HG02571 (cell line): ENCODE measurements around the gene MZT2B.
"Not testable (repeated sequence)": the region's sequence is repeated elsewhere in the genome, so short reads cannot be mapped to it uniquely, and the experiment has no call there.

ENCODE experiments used
- ATAC-seq: cut with Tn5 transposase; IDR thresholded peaks from one replicate; pipeline ENCODE4 v1.9.1; 2021; ENCODE audit warnings: mild to moderate bottlenecking, moderate library complexity; ENCODE audit not compliant: unreplicated experiment

Gene MZT2B

DNA sequence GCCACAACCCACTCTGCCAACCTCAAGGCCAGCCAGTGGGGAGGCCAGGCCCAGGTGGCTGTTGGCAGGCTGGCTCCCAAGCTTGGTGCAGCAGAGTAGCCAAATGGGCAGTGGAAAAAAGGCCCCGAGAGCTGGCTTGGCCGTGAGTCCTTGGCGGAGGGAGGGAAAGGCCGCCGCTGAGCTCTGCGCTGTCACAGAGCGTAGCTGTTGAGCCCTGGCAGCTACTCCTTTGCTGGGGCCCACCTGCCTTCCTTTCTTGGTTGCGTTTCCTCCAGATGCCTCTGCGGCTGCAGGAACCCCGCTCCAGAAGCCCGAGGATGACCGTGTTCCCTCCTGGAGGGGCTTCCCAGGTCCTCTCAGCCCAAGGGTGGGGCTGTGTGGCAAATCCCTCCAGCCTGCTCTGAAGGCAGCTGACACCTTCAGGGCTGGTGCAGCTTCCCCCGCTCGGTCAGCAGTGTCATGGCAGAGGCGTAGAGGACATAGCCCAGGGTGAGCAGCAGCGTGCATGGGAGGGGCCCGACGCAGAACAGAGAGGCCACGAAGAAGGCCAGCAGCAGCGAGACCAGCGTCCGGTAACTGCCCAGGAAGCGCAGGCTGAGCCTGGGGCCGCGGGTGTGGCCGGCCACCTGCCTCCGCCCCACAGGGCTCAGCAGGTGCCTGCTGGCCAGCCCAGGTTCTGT, 29.8 kb upstream of the MZT2B start:
- not testable (repeated sequence) for ATAC-seq

GRCh38 chr2:130152816-130153595, 29.1 kb upstream of the MZT2B start:
- no peak for ATAC-seq

GRCh38 chr2:130153721-130154422, 28.2 kb upstream of the MZT2B start:
- ATAC-seq = not testable (repeated sequence)

GRCh38 chr2:130154423-130154770, 27.7 kb upstream of the MZT2B start:
- ATAC-seq = not testable (repeated sequence)

- ATAC-seq = no peak
Observed at GRCh38 chr2:130154773-130155765, 27.0 kb upstream of the MZT2B start.

- ATAC-seq = not testable (repeated sequence)
Observed at GRCh38 chr2:130155956-130156623, 26.0 kb upstream of the MZT2B start.

GRCh38 chr2:130156624-130157004, 25.4 kb upstream of the MZT2B start:
- no peak for ATAC-seq

DNA sequence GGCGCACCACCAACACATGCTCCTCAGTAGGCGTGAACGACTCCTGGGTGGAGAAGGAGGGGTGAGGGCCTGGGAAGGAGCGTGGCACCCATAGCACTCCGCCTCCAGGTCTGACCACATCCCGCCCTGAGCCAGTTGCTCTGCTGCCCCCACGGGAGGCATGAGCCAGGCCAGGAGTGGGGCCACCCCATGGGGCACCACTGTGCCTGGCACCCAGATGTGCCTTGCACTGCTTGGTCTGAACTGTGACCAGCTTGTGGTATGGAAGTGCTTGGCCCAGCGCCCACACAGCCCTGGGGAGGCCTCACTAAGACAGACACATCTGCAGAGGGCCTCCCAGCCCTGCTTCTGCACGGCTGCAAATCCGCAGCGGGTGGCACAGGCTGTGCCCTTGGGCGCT, 24.7 kb upstream of the MZT2B start:
- peak; percentile 41 for ATAC-seq

DNA sequence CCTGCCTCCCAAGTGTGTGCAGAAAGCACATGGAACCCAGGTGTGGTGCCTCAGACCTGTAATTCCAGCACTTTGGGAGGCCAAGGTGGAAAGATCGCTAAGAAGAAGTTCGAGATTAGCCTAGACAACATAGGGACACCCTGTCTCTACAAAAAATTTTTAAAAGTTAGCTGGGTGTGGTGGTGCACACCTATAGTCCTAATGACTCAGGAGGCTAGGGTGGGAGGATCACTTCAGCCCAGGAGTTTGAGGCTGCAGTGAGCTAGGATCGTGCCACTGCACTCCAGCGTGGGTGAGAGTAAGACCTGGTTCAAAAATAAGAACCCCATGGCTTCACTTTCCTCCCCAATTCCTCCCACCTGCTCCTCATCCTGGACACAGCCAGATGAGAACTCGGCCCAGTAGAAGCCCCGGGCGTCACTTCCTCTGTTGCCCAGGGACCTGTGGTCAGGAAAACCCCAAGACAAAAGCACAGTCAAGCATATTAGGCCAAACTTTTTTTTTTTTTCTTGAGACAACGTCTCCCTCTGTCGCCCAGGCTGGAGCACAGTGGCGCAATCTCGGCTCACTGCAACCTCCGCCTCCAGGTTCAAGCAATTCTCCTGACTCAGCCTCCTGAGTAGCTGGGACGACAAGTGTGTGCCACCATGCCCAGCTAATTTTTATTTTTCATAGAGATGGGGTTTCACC, 24.1 kb upstream of the MZT2B start:
- ATAC-seq = peak; percentile 83

DNA sequence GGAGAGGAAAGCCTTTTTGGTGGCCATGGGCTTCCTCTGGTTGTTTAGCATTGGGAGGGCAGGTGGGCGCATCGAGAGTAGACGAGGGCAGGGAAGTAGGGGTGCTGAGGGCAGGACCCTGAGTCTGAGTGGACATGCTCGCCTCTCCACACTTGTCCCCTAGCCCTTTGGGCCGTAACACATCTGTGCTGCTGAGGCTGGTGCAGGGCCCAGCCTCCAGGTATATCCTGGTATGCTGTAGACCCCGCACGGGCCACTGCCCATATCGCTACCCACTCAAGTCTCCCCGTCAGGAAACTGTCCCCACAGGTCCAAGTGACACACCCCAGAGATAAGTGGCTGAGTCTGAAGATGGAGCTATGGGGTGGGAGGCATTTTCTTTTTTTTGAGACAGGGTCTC, 23.4 kb upstream of the MZT2B start:
- no peak for ATAC-seq

GRCh38 chr2:130159376-130159775, 22.7 kb upstream of the MZT2B start:
- not testable (repeated sequence) for ATAC-seq

DNA sequence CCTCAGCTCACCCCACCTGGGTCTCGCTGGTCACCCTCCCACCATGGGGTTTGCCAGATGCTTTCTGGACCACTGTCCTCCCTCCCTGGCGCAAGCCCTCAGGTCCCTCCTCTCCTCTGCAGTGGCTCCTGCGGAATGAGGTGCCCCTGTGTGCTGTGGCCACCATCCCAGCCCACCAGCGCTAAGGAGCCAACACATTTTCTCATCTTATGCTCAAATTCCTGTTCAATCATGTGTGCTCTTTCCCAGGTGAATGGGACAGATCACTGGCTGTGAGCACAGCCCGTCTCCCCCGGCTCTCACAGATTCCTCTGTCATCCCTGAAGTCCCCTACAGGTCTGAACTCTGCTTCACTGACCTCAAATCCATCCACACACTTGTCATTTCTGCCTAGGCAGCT, 21.9 kb upstream of the MZT2B start:
- no peak for ATAC-seq

DNA sequence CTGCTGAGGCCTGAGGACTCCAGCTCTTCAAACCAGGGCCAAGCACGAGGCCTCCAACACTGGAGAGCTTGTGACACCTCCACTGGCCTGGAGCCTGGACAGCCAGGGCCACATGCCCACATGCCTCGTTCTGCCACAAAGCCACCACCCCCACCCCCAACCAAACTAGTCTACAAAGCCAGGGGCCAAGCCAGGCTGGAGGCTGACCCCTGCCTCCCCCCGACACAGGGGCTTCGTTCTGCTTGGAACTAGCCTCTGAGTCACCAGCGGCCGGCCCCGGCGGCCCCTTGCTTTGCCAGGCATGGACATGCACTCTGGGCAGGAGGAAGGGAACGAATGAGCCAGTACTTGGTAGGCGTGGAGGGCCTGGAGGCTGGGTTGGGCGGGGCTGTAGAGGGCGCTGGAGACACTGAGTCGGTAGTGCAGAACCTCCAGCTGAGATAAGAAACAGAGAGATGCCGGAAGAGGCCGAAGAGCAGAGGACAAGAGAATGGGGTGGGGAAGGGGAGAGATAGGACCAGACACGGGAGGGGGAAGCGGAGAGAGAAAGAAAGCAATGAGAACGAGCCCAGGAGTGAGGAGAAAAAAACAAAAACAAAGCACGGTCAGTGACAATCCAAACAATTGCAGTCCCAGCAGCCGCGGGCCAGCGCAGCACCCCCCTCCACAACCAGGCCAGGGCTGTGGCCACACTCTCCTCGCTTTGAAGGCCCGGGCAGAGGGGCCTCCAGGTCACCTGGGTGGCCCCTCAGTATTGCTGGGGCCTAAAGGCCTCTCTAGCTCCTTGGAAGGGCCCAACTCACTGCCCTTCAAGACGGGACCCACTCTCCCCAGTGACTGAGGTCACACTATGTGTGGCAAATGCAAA, 21.0 kb upstream of the MZT2B start:
- ATAC-seq = not testable (repeated sequence)

DNA sequence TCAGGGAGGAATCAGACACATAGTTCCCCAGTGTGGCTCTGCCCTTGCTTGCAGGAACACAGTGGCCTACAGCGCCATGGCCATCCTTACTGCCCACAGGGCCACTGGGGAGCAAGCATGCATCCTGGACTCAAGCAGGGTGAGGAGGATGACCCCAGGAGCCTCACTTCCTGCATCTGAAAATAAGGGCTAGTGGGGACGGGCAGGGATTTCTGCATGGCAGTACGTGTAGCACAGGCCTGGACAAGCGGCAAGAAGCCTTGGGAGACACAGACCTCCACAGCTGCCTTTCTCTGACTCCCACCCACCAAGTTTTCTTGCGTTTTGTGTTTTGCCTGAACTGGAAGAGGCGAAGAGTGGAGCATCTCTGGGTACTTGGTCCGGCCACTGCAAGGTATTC, 19.6 kb upstream of the MZT2B start:
- not testable (repeated sequence) for ATAC-seq

DNA sequence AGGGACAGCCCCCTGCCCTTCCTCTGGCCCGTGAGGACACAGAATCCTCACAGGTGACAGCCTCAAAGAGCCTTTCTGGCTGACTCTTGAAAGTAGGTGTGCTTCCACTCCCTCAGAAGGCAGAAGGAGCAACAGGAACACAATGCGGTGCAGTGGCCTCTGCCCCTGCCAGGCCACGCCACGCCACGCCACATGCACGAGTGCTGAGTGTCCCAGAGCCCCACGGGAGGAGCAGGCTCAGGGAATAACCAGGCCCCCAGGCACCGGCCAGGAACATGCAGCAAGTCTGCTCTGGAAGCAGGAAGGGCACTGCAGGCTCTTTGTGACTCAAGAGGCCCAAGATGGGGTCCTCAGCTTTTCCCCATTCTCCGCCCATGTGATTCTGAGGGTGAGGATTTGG, 19.1 kb upstream of the MZT2B start:
- no peak for ATAC-seq

DNA sequence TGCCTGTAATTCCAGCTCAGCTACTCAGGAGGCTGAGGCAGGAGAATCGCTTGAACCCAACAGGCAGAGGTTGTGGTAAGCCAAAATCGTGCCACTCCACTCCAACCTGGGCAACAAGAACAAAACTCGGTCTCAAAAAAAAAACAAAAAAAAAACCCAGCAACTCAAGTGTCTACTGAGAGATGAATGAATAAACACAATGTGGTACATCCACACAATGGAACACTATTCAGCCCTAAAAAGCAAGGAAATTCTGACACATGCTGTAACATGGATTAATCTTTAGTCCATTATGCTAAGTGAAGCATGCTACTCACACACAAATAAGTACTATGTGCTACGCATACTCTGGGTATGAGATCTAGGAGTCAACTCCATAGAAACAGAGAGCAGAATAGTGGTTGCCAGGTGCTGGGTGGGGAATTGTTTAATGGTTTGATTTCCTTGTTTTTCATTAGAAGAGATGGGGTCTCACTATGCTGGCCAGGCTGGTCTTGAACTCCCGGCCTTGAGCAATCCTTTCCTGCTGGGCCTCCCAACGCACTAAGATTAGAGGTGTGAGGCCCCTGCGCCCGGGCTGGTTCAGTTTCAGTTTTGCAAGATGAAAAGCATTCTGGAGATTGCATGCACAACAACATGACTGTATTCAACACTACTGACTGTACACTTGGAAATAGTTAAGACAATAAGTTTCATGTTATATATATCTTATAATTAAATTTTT, 16.6 kb upstream of the MZT2B start:
- no peak for ATAC-seq

DNA sequence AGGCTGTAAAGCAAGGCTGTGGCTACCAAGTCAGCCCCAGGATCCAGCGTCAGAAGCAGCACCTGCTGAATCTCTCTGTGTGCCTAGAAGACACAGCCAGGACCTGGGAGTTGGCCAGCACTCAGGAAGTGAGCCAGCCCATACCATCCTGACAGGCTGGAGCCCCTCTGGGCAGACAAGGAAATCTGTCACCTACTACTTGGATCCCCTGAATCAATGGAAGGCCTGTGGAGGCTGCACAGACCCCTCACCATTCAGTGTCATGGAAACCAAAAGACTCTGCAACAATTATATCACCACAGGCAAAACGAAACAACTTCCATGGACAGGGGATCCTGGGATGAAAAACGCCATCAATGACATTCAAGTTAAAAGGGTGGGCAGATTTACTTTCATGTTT, 15.5 kb upstream of the MZT2B start:
- not testable (repeated sequence) for ATAC-seq

DNA sequence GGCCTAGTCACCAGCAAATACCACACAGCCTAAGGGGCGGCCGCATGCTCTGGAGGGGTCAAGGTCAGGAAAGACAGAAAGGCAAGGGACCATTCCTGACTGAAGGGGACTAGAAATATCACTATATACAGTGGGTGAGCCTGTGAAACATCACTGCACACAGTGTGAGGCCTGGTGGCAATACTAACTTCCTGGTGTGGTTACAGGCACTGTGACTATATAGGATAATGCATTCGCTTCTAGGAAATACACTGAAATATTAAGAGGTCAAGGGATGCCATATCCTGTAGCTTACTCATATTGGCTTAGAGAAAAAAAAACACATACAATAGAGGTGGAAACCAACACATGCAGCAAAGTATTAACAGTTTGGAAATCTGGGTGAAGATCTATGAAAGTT, 12.9 kb upstream of the MZT2B start:
- ATAC-seq = not testable (repeated sequence)
